ENCODE data around the gene SVIL. TPM values are rescaled to one million over a fixed set of nuclear protein-coding genes. Genes with fewer than 3 reads are reported as not detected.
"Not testable (repeated sequence)": the region's sequence is repeated elsewhere in the genome, so short reads cannot be mapped to it uniquely, and the experiment has no call there.

The SVIL gene
- total RNA-seq, 1 donor from 2014 or later = 100 TPM

- DNase-seq (ENCODE audit: low spot score) = not testable (repeated sequence)
Measured at GRCh38 chr10:29606693-29607092, 28.1 kb downstream of the SVIL start.

- no peak for DNase-seq (ENCODE audit: low spot score)
Measured at GRCh38 chr10:29604291-29604825, 30.4 kb downstream of the SVIL start.

- DNase-seq (ENCODE audit: low spot score) = no peak
Measured at GRCh38 chr10:29603223-29603896, 31.4 kb downstream of the SVIL start.

GRCh38 chr10:29600821-29601220 is 34.0 kb downstream of the SVIL start:
- no peak for DNase-seq (ENCODE audit: low spot score)

- no peak for DNase-seq (ENCODE audit: low spot score)
Measured at GRCh38 chr10:29600067-29600466, 34.7 kb downstream of the SVIL start.

GRCh38 chr10:29598851-29599311 is 35.9 kb downstream of the SVIL start:
- DNase-seq (ENCODE audit: low spot score) = no peak

GRCh38 chr10:29596826-29597225 is 37.9 kb downstream of the SVIL start:
- DNase-seq (ENCODE audit: low spot score) = no peak

- DNase-seq (ENCODE audit: low spot score) = no peak
Measured at GRCh38 chr10:29596356-29596755, 38.4 kb downstream of the SVIL start.

- no peak for DNase-seq (ENCODE audit: low spot score)
Measured at GRCh38 chr10:29595636-29596225, 39.0 kb downstream of the SVIL start.

- DNase-seq (ENCODE audit: low spot score) = no peak
Measured at GRCh38 chr10:29595146-29595545, 39.6 kb downstream of the SVIL start.

- no peak for DNase-seq (ENCODE audit: low spot score)
Measured at GRCh38 chr10:29591651-29591968, 43.2 kb downstream of the SVIL start.

GRCh38 chr10:29590915-29591650 is 43.7 kb downstream of the SVIL start:
- no peak for DNase-seq (ENCODE audit: low spot score)

GRCh38 chr10:29588629-29589421 is 45.9 kb downstream of the SVIL start:
- DNase-seq (ENCODE audit: low spot score) = no peak

- DNase-seq (ENCODE audit: low spot score) = not testable (repeated sequence)
Measured at GRCh38 chr10:29587750-29588628, 46.8 kb downstream of the SVIL start.

GRCh38 chr10:29587102-29587749 is 47.5 kb downstream of the SVIL start:
- DNase-seq (ENCODE audit: low spot score) = not testable (repeated sequence)

- no peak for DNase-seq (ENCODE audit: low spot score)
Measured at GRCh38 chr10:29586509-29586908, 48.3 kb downstream of the SVIL start.

- no peak for DNase-seq (ENCODE audit: low spot score)
Measured at GRCh38 chr10:29585488-29585976, 49.2 kb downstream of the SVIL start.

- DNase-seq (ENCODE audit: low spot score) = no peak
Measured at GRCh38 chr10:29584436-29584835, 50.3 kb downstream of the SVIL start.

GRCh38 chr10:29583674-29584073 is 51.1 kb downstream of the SVIL start:
- no peak for DNase-seq (ENCODE audit: low spot score)

- not testable (repeated sequence) for DNase-seq (ENCODE audit: low spot score)
Measured at GRCh38 chr10:29582769-29583168, 52.0 kb downstream of the SVIL start.

Data from mesenteric fat pad (tissue), 1 donor.